ENCODE data around the gene TEX13A.
"Not testable (repeated sequence)": the region's sequence is repeated elsewhere in the genome, so short reads cannot be mapped to it uniquely, and the experiment has no call there.

The TEX13A gene, protein sequence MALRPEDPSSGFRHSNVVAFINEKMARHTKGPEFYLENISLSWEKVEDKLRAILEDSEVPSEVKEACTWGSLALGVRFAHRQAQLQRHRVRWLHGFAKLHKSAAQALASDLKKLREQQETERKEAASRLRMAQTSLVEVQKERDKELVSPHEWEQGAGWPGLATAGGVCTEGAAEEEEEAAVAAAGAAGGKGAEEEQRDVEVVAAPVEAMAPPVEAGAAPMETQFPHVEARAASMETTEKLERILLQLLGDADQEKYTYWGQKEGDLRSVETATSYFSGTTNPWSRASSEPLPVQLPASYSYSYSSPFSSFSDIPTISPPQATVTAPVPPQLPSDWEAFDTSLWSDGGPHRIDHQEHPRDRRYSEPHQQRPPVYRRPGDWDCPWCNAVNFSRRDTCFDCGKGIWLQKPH

DNA sequence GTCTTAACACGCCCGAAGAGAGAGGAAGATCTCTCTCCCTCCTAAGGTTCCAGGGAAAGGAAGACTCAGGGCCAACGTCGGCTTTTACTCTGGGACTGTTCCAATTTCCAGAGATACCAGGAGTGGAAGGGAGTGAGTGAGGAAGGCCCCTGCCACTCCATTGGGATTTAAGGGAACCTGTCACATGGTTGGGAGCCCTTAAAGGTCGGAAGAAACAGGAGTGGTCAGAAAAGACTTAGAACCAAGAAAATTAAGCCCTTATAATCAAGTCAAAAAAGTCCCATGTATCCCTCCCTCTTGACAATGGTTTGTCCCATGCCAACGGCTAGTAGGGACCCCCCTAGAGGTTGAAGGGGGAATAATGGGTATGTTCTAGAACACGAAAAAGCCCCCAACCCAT is at the start of gene TEX13A:
TEX13A (minus strand) TSS at position 59 of the 400 bp plus-strand sequence. CDS start 297 bp downstream, outside the sequence.
- no peak for DNase-seq

DNA sequence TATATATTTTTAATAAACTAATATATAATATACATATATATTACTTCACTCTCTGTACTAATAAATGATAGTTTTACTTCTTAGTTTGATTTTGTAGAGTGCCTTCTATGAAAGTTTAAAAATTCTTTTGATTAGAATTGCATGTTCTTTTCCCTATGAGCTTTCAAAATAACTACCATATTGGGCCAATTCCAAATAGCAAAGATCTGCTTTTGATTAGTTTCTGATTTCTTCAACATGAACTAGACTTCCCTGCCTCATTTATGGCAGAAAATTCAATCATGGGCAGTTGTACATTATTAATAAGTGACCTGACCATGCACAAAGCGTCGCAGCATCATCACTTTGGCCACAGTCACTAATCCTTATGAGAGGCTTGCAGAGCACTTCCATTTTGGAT is 48.9 kb upstream of the TEX13A start:
- DNase-seq = no peak

DNA sequence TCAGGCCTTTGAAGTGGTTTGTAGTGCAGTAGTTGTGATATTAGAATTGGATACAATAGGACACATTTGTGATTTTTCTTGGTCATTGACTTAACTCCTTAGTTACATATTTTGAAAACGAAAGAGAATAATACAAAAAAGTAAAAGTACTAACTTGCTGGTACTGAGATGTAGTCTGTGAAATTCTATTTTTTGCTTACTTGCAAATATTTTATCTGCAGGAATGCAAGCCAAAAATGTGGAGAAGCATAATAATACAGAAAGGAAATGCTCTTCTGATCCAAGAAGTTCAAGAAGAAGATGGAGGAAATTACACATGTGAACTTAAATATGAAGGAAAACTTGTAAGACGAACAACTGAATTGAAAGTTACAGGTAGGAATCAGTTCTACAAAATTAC is 46.7 kb upstream of the TEX13A start:
- no peak for DNase-seq

DNA sequence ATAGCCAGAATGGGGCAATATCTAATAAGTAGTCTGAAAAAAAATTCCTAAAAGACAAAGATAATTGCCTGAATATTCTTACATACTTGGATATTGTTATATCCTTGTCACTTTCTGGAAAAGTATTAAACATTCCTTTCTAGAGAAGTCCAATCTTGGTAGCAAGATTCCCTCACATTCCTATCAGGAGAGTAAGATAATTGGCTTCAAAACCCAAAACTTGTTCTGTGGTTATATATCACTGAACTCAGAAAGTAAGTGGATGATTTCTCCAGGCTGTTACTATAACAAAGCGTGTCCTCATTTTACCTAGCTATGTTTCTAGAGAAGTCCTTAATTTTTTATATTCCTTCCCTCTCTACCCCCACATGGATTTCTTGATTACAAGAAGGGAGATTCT is 46.0 kb upstream of the TEX13A start:
- no peak for DNase-seq

DNA sequence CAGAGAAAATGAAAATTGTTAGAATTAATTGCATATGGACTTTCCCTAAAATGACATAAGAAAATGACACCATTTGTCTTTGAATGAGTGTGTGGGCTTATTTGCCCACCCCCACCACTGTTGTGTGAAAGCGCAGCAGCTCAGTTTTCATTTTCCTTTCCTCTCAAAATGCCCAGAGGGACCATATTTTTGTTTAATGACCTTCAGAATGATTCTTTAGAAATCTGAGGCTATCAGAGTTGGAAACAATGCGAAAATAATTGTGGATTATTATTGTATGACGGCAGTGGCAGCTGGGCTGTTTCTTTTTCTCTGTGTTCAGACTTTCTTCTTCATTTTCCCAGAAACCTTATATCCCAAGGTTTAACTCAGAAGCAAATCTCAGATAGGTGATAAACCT is 44.6 kb upstream of the TEX13A start:
- DNase-seq = no peak

DNA sequence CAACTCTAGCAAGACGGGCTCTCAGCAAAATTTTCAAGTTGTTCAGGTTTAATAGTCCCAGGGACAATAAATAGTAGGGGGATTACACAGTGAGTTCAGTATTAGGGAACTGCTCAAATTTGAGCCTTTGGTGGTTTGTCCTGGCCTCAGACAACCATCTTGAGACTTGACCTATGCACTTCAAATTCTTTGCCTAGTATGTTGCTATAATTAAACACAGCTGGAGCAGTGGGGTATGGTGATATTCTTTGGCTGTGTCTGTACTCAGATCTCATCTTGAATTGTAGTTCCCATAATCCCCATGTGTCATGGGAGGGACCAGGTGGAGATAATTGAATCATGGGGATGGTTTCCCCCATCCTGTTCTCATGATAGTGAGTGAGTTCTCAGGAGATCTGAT is 43.3 kb upstream of the TEX13A start:
- DNase-seq = no peak

DNA sequence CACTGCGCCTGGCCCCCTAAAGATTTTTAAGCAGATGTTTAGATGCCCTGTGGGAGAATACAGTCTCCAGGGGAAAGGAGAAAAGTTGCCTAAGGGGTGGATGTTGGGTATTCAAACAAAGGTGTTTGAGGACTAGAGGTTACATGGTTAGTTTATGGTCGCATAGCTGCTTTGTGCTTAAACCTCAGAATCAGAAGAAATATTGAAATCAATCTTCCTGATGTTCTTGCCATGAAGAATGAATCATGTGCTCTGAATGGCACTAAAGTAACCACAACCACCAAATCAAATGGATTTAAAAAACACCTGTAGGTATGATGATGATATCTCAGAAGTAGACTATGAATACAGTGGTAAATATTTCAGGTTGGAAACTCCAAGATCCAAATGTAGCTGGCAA is 42.7 kb upstream of the TEX13A start:
- no peak for DNase-seq

DNA sequence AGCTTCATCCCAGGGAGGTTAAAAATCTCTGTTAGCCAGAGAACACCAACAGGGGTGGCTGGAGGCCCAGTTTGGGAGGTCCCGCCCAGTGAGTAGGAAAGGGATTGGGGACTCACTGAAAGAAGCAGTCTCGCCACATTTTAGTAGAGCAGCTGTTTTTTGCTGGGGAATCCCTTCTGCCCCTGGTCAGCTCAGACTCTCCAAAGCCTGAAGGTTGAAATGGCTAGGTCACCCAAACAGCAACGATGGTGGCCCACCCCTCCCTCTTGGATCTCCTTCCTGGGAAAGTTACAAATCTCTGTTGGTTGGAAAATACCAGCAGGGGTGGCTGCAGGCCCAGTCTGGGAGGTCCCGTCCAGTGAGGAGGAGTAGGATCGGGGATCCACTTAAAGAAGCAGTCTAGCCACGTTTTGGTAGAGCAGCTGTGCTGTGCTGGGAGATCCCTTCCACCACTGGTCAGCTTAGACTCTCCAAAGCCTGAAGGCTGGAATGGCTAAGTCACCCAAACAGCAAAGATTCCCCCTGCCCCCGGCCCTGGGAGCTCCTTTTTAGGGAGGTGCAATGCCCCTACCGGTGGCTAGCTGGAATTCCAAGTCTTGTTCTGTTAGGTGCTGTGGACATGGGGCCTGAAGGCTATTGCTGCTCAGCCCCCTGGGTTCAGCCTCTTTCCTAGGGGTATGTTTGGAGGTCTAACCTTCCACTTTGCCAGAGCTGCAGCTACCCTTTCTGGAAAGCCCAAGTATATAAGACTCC is 40.0 kb upstream of the TEX13A start:
- no peak for DNase-seq

DNA sequence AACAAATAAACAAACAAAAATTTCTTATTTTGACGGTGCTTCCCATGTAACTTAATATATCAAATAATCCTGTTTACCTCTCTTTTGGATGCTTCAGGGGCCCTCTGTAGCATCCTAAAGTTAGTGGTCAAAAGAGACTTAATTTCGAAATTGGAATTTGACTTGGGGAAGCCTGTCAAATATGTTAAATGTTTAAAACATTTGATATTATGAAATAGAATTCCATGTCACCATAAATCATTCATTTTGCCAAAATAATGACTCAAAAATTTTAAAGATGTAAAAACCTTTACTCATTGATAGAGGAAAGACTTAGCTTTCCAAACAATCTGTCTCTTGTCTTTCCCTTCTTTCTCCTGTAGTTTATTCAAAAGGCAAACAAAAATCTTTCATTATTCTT is 20.6 kb upstream of the TEX13A start:
- no peak for DNase-seq

DNA sequence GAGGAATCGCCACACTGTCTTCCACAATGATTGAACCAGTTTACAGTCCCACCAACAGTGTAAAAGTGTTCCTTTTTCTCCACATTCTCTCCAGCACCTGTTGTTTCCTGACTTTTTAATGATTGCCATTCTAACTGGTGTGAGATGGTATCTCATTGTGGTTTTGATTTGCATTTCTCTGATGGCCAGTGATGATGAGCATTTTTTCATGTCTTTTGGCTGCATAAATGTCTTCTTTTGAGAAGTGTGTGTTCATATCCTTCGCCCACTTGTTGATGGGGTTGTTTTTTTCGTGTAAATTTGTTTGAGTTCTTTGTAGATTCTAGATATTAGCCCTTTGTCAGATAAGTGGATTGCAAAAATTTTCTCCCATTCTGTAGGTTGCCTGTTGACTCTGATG is 16.9 kb upstream of the TEX13A start:
- DNase-seq = not testable (repeated sequence)

DNA sequence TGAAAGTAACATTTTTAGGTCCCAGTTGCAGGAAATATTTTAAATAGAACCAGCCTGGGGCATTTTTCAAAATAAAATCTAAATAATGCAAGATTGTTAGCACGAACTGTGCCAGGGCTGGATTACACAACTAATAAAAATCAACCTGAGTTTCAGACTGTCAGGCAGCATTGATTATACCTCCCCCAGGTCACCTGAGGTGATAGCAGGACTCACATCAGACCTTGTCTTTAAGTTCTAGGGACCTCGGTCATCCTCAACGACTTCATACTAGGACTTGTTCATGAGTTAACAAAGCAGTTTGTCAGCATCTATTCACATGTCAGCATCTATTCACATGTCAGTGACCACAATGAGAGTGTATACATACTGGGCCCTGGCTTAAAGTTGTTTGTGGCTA is 8.7 kb upstream of the TEX13A start:
- no peak for DNase-seq

DNA sequence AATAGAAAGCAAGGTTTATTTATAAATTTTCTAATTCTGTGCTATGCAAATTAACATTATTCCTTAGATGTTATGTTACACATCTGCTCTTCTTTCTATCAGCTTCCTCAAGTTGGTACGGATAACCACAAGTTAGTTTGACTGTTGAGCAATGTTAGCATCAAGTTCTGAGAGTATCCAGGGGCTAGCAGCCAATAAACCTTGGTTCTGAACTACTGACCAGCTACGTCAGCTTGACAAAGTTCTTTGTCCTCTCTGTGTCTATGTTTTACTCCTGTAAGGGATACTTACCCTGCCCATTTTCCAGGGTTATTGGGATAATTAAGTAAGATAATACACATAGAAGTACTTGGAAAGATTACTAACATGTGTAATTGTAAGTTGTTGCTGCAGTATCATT is 8.1 kb upstream of the TEX13A start:
- DNase-seq = no peak

DNA sequence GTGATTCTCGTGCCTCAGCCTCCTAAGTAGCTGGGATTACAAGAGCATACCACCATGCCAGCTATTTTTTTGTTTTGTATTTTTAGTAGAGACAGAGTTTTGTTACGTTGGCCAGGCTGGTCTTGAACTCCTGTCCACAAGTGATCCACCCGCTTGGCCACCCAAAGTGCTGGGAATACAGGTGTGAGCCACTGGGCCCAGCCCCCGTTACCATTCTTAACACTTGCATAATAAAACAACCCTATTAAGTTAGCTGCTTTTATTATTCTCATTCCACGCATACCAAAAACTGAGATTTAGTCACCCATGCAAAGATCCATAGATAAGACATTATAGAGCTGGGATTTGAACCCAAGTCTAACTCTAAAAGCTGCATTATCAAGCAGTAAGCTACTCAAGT is 6.0 kb upstream of the TEX13A start:
- no peak for DNase-seq

DNA sequence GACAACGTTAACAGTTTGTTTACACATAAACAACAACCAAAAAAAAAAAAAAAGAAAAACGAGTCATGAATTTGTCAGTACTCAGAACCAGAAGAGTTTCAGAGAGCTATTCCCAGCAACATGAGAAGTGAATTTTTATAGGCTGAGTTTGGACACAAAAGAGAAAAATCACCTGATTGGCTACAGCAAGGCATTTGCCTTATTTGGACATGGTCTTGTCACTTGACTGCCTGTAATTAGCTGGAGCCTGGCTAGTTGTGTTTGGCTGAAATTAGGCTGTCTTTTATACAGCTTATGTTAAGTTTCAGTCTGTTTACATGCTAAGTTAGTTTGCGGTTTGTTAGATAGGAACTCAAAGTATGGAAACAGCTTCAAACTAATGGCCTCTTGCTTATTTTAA is 880 bp upstream of the TEX13A start:
- no peak for DNase-seq

DNA sequence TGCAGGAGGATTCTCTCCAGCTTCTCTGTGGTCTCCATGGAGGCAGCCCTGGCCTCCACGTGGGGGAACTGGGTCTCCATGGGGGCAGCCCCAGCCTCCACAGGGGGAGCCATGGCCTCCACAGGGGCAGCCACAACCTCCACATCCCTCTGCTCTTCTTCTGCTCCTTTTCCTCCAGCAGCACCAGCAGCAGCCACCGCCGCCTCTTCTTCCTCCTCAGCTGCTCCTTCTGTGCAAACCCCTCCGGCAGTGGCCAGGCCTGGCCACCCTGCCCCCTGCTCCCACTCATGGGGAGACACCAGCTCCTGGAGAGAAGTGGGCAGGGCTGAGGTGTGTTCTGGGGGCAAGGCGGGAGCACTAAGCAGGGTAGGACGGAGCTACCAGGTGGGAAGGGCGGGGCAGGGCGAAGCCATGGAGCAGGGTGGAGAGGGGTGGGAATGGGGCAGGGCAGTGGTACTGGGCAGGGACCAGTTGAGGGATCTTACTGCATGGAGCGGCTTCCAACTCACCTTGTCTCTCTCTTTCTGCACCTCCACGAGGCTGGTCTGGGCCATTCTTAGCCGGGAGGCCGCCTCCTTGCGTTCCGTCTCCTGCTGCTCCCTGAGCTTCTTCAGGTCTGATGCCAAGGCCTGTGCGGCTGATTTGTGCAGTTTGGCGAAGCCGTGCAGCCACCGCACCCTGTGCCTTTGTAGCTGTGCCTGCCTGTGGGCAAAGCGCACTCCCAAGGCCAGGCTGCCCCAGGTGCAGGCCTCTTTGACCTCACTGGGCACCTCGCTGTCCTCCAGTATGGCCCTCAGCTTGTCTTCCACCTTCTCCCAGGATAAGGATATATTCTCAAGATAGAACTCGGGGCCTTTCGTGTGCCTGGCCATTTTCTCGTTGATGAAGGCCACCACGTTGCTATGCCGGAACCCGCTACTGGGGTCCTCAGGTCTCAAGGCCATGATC is 766 bp downstream of the TEX13A start:
- no peak for DNase-seq

DNA sequence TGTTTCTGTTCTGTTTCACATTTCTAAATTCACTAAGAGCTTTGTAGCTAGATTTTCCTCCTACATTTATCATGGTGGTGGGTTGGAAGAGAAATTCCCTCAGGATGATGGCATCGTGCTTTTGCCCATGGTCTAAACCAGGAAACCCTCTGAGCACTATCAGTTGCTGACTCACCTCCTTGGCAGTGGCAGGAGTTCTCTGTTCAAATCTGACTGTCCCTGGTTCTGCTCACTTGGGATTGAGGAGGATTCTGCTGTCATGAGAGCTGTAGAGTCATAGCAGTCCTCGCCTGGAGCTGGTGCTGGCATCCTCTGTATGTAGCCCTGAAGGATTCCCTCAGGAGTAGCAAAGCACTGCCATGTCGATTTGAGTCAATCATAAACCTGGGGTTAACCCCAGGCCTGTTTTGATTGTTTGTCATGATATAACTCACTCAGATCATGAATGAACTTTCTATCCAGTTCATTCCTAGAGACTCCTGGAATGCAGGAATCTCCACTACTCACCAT is 9.4 kb downstream of the TEX13A start:
- DNase-seq = no peak

DNA sequence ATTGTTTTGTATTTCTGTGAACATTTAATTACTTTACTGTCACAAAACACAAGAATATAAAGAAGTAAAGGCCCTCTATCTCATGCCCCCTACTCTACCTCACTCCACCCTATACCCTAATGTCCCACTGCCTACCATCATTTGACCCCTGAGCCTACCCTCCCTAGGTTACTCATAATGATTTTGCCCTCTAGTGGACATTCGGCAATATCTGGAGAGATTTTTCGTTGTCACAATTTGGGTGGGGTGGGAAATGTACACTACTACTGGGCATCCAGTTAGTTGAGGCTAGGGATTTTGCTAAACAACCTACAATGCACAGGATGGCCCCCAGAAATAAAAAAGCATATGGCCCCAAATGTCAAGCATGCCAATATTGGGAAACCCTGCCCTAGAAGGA is 10.2 kb downstream of the TEX13A start:
- no peak for DNase-seq

DNA sequence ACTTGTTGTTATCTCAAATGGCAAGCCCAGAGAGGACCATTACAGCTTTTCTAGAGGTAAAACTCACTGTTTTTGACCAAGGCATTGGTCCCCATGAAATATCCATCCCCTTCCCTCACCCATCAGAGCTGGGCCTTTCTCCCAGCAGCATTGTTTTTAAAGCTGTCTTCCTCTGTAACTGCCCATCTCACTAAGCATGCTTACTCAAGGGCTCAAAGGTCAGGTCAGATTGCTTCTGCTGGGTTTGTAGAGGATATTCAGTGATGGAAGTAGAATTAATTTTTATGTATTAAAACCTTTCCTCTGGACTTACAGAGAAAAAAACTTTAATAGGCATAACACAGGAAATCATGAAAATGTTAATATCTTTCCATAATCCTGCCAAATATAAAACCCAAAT is 11.1 kb downstream of the TEX13A start:
- no peak for DNase-seq

DNA sequence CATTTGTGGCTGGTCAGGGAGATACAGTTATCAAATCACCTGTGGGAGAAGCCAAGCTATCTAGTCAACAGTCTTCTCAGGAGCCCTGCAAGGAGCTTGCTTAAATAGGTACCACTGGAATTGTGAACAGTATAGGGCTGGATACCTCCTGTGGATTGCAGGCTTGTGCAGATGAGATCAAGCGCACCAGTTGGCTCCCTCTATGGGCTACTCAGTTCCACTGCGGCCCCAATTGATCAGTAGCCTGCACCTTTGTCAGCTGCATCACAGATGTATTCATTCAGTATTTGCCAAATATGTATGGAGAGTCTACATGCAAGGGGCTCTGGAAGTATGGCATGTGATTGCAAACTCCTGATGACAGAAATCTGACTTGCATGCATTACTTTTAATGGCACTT is 28.6 kb downstream of the TEX13A start:
- no peak for DNase-seq

DNA sequence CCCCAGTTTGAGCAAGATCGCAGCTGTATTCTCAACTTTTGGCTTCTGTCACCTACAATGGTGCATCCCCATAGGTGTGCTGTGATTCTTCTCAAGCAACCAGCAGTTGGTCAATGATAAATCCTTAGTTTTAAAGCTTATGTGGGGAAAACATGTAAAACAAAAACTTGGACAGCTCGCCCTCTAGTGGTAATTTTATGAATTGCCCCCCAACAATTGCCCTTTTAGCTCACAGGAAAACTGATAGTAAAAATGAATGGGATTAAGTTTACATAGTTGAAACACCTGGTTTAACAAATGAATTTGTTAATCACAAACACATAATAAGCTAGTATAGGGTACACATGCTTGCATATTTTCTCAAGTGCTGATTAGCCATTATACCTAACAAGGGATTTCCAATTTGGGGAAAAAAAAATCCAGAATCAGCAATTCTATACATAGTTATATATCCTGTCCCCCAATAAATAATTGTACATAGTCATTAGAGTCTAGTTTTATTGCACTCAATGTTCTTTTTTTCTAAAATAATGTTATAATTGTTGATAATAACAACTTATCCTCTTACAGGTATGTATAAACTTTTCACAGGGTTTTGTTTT is 30.1 kb downstream of the TEX13A start:
- peak; percentile 0 for DNase-seq

DNA sequence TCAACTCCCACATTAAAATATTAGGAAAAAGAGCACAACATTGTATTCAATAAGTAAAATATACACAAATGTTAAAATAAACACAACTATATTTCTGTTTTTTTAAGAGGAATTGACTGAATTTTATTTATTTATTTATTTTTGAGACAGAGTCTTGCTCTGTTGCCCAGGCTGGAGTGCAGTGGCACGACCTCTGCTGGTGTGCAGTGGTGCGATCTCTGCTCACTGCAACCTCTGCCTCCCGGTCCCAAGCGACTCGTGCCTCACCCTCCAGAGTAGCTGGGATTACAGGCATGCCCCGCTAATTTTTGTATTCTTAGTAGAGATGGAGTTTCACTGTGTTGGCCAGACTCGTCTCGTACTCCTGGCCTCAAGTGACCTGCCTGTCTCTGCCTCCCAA is 31.4 kb downstream of the TEX13A start:
- no peak for DNase-seq

DNA sequence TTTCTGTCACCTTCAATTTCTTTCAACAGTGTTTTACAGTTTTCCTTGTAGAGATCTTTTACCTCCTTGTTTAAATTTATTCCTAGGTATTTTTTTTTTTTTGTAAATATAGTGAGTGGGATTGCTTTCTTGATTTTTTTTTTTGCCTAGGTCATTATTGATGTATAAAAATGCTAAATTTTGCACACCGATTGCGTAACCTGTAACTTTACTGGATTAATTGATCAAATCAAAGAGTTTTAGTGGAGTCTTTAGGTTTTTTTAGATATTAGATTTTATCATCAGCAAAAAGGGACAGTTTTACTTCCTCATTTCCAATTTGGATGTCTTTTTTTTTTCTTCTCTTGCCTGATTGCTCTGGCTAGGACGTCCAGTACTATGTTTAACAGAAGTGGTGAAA is 40.9 kb downstream of the TEX13A start:
- no peak for DNase-seq

DNA sequence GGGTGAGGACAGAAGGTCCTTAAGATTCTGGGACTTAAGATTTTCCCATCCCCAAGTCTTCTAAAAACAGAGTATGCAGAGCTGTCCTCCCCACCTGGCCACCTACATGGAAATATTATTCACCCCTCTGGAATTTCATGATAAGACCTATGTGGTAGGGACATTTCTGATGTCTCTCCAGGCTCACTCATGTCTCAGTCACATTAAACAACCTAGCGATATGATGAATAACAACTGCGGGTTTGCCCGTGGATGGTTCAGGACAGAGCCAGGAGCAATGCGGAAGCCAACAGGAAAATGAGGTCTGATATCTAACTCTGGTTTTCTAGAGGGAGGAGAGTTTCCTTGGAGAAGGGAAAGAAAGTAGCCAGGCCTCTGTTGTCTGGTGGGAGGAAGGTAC is 47.4 kb downstream of the TEX13A start:
- DNase-seq = no peak

Data from CD4-positive, alpha-beta T cell treated with Interleukin-4 for 4 hours (primary cell).